ENCODE measurements around the gene NKX1-1.
"Not testable (repeated sequence)": the region's sequence is repeated elsewhere in the genome, so short reads cannot be mapped to it uniquely, and the experiment has no call there.

Gene NKX1-1

DNA sequence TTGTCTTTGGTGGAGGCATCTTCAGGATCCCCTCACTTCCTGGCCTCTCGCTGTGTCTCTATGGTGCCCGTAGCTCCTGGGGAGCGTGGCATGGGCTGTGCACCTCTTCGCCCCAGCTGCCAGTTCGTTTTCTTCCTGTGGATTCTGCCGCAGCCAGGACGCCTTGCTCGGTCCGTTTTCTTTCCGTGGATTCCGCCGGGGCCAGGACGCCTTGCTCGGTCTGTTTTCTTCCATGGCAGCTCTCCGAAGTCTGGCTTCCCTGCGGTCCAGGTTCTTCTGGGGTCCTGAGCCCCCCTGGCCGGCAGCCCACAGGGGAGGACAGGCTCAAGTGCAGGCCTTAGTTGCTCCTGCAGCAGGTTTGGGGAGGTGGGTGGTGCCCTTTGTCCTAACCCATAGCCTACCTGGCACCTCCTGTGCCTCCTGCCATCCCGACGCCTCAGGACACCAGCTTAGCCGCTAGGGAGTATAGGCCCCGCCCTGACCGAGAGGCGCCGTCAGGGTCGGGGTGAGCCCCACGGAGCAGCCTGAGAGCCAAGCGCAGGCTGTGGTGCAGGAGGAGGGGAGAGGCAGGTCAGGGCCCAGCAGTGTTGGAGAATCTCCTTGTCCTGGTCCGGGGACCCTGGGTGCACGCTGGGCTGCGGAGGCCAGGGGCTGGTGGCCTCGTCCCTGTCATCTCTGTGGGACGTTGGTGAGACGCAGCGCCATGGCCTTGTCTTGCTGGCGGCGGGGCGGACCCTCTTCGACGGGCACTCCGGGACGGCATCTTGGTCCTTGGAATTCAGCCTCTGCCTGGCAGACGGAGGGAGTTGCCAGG is 32.1 kb downstream of the NKX1-1 start:
- no peak for DNase-seq (ENCODE audit: low read depth)

DNA sequence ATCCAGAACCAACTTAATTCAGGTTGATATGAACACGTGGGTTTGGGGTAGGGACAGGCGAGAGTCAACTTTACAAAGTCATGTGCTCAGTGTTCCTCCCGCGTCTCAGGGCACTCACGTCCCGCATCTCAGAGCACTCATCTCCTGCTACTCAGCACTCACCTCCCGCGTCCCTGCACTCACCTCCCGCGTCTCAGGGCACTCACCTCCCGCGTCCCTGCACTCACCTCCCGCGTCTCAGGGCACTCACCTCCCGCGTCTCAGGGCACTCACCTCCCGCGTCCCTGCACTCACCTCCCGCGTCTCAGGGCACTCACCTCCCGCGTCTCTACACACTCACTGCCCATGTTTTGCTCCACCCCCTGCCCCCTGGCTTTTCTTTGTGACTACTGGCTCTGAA is 33.7 kb downstream of the NKX1-1 start:
- not testable (repeated sequence) for DNase-seq (ENCODE audit: low read depth)

- DNase-seq (ENCODE audit: low read depth), result no peak
Measured at GRCh38 chr4:1371176-1372165, 34.8 kb downstream of the NKX1-1 start.

GRCh38 chr4:1370321-1371124 is 35.7 kb downstream of the NKX1-1 start:
- no peak for DNase-seq (ENCODE audit: low read depth)

DNA sequence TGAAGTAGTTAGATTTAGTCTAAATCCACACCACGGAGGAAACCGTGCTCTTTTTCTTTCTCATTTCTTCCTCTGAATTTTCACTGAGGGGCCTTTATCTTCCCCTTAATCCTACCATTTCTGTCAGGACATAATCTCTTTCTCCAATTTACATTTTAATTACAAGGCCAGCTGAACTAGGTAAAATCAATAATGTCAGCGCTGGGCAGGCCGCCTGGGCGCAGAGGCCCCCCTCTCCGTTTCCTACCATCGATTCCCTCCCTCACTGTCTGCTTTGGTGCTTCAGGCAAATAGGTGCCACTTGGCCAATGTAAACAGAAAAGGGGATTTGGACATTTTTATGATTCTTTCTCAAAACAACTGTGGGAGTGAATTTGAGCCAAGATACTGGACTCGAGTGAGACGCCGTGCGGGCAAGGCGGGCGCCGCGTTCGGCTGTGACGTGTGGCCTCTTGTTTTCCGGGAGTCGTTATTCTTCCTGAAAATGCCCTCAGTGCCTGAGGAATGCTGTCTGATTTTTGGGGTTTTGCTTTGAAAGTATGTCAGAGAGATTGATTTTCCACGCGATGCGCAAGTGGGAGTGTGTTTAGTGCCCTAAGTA is 36.7 kb downstream of the NKX1-1 start:
- DNase-seq (ENCODE audit: low read depth), result no peak

DNA sequence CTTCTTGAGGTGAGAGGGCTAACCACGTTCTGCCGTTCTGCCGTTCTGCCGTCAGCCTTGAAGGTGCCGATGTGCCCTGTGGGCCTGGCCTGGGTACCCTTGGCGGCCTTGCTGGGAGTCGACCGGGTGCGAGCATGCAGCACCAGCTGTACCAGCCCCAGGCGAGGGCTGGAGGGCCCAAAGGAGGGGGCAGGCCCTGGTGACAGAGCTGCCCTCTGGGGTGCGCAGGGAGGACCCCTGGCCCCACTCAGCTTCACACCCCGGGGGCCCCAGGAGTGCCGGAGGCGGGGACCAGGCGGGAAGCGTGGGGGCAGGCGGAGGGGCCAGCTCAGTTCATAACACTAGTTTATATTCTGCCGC is 37.2 kb downstream of the NKX1-1 start:
- DNase-seq (ENCODE audit: low read depth), result no peak

DNA sequence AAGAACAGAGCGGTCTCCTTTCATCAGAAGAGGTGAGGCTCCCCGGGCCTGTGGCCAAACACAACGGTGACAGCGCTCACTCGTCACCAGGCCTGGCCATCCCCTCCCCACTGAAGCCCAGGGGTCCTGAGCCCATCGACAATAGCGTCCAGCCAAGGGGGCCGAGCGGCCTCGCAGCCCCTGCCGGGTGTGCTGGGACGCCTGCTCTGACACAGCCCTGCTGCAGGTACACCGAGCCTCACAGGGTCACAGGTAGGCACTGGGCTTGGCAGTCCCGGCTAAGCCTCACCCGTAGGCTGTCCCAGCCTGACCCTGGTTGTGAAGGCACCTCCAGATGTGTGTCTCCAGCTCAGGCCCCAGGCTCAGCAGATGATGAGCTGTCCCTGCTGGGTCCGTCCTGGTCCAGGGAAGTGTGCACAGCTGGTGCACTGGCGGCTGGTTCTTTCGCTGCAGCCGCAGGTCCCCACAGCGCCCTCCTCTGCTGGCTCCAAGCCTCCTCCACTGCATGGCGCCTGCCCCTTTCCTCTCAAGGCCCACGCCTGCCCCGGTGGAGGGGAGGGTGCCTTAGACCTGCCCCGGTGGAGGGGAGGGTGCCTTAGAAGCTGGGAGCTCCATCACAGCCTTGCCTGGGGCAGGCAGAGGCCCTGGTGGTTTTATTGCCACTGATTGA is 37.7 kb downstream of the NKX1-1 start:
- DNase-seq (ENCODE audit: low read depth), result no peak

GRCh38 chr4:1367936-1368289 is 38.3 kb downstream of the NKX1-1 start:
- DNase-seq (ENCODE audit: low read depth), result no peak

GRCh38 chr4:1367230-1367935 is 38.9 kb downstream of the NKX1-1 start:
- DNase-seq (ENCODE audit: low read depth), result no peak

DNA sequence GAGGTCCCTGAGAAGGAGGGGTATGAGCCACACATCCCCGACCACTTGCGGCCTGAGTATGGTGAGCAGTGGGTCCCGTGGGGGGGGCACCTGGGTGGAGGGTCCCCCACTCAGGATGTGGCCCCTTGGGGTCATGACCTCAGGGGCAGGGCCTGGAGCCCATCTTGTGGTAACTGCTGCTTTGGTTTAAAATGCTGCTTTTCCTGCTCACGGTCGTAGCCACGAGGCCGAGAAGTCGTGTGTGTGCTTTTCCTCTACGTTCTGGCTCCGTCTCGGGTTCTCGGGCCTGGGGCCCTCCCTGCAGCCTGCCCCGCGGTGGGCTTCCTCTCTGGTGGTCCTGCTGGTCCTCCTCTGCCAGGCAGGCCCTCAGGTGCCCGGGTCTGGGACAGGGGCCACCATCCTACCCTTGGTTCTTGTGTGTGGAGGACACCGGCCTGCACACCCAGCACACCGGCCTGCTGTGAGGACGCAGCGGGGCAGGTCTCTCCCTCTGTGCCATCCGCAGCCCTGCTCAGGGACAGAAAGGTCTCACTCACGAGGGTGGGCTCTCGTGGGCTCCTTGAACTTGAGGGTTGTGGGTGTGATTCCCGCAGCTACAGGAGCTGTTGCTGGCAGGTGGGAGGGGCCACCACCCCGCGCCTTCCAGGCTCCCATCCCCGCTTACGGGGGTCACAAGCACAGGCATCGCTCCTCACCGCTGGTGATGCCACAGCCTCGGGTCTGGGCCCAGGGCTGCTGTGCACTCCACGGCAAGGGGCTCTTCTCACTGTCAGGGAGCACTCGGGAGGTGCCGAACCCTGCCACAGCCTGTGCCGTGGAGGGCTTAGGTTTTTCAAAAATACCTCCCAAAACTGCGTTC is 39.6 kb downstream of the NKX1-1 start:
- no peak for DNase-seq (ENCODE audit: low read depth)

GRCh38 chr4:1365271-1366178 is 40.7 kb downstream of the NKX1-1 start:
- DNase-seq (ENCODE audit: low read depth), result no peak

GRCh38 chr4:1364748-1365147 is 41.5 kb downstream of the NKX1-1 start:
- DNase-seq (ENCODE audit: low read depth), result no peak

- DNase-seq (ENCODE audit: low read depth), result no peak
Measured at GRCh38 chr4:1364217-1364616, 42.0 kb downstream of the NKX1-1 start.

DNA sequence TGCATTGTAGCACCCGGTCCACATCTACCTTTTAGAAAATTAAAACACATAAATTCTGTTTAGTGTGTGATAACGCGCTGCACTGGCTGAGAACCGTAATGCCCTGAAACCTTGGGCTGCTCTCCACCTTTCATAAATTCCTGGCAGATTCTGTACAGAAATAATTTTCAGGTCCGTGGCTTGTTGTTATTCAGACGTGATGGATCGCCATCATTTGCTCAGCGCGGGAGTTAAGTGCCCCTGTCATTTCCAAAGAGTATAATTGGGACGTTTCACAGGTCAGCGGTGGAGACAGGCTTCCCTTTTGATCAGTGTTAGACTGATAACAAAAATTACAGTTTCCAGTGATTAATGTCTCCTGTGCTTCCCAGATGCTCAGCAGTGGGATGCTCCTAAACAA is 42.7 kb downstream of the NKX1-1 start:
- DNase-seq (ENCODE audit: low read depth), result no peak

GRCh38 chr4:1362521-1362920 is 43.7 kb downstream of the NKX1-1 start:
- DNase-seq (ENCODE audit: low read depth), result no peak

DNA sequence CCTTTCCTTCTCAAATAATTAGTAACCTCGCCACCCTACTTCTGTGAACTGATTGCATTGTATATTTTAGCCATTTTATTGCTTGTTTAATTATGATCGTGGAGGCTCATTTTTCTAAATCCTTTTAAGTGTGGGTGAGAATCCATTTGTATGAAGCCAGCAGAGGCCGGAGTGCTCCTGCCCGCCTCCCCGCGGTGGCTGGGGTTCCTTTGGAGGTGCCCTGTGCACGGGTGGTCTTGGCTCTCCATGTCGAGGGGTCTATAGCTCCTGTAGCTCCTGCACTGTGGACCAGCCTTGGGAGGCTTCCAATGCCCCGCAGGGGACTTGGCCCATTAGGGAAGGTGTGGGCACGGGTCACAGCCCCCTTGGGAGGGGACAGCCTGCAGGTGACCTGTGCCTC is 44.2 kb downstream of the NKX1-1 start:
- no peak for DNase-seq (ENCODE audit: low read depth)

GRCh38 chr4:1361431-1361830 is 44.8 kb downstream of the NKX1-1 start:
- DNase-seq (ENCODE audit: low read depth), result no peak

- peak; percentile 37 for DNase-seq (ENCODE audit: low read depth)
Measured at GRCh38 chr4:1360423-1361283, 45.6 kb downstream of the NKX1-1 start.

Data from fibroblast of the conjunctiva (primary cell).